ENCODE data around the gene SLC9A9.
"Not testable (repeated sequence)": the region's sequence is repeated elsewhere in the genome, so short reads cannot be mapped to it uniquely, and the experiment has no call there.

The SLC9A9 gene

GRCh38 chr3:143847787-143848631 lies at the start of gene SLC9A9:
TSS of gene SLC9A9 (minus strand) at chr3:143848468. CDS start at chr3:143848322, 146 bp downstream.
- peak; percentile 65 for DNase-seq (ENCODE audit: low spot score)

GRCh38 chr3:143897576-143898295 lies 49.5 kb upstream of the SLC9A9 start:
- no peak for DNase-seq (ENCODE audit: low spot score)

GRCh38 chr3:143896486-143896885 lies 48.2 kb upstream of the SLC9A9 start:
- no peak for DNase-seq (ENCODE audit: low spot score)

GRCh38 chr3:143895805-143896204 lies 47.5 kb upstream of the SLC9A9 start:
- DNase-seq (ENCODE audit: low spot score) = no peak

GRCh38 chr3:143888846-143889245 lies 40.6 kb upstream of the SLC9A9 start:
- no peak for DNase-seq (ENCODE audit: low spot score)

GRCh38 chr3:143888166-143888565 lies 39.9 kb upstream of the SLC9A9 start:
- DNase-seq (ENCODE audit: low spot score) = no peak

GRCh38 chr3:143885780-143886427 lies 37.6 kb upstream of the SLC9A9 start:
- DNase-seq (ENCODE audit: low spot score) = no peak

GRCh38 chr3:143884861-143885260 lies 36.6 kb upstream of the SLC9A9 start:
- no peak for DNase-seq (ENCODE audit: low spot score)

- DNase-seq (ENCODE audit: low spot score) = no peak
Observed at GRCh38 chr3:143883151-143883550, 34.9 kb upstream of the SLC9A9 start.

GRCh38 chr3:143881095-143881494 lies 32.8 kb upstream of the SLC9A9 start:
- DNase-seq (ENCODE audit: low spot score) = no peak

- no peak for DNase-seq (ENCODE audit: low spot score)
Observed at GRCh38 chr3:143875546-143875945, 27.3 kb upstream of the SLC9A9 start.

GRCh38 chr3:143873553-143873952 lies 25.3 kb upstream of the SLC9A9 start:
- not testable (repeated sequence) for DNase-seq (ENCODE audit: low spot score)

- no peak for DNase-seq (ENCODE audit: low spot score)
Observed at GRCh38 chr3:143865302-143865701, 17.0 kb upstream of the SLC9A9 start.

GRCh38 chr3:143859465-143860203 lies 11.4 kb upstream of the SLC9A9 start:
- no peak for DNase-seq (ENCODE audit: low spot score)

- DNase-seq (ENCODE audit: low spot score) = no peak
Observed at GRCh38 chr3:143856252-143856970, 8.1 kb upstream of the SLC9A9 start.

GRCh38 chr3:143855183-143855582 lies 6.9 kb upstream of the SLC9A9 start:
- DNase-seq (ENCODE audit: low spot score) = no peak

GRCh38 chr3:143851331-143852017 lies 3.2 kb upstream of the SLC9A9 start:
- no peak for DNase-seq (ENCODE audit: low spot score)

- DNase-seq (ENCODE audit: low spot score) = no peak
Observed at GRCh38 chr3:143850877-143851276, 2.6 kb upstream of the SLC9A9 start.

GRCh38 chr3:143849854-143850549 lies 1.7 kb upstream of the SLC9A9 start:
- no peak for DNase-seq (ENCODE audit: low spot score)

- DNase-seq (ENCODE audit: low spot score) = no peak
Observed at GRCh38 chr3:143848704-143849103, 436 bp upstream of the SLC9A9 start.

Data from left forelimb (tissue), 1 donor.